NCI-H2029 treated with DMSO at 0.1 percent for 48 hours (cell line): ENCODE results near the gene KLF13.

ENCODE experiments used
- DNase-seq: peaks from one replicate; lab custom pipeline; 2025; lab: John Stamatoyannopoulos, UW

The KLF13 gene

DNA sequence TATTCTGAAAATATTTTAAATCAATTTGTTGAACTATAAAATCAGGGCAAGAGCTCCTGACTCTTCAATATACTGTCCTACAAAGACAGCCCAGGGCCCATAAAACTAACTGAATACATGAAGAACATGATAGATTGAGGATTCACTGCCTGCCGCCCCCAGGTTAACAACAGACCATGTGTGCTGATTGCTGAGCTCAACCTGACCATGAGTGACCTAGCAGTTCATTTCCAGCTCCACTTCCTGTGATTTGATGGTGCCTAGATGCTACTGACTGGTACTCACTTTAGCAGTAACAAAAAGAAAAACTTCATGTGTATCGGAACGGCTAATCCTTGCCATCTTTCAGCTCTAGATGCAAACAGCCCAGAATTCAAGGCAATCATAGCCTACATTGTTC is 9.6 kb upstream of the KLF13 start:
- DNase-seq: no peak

DNA sequence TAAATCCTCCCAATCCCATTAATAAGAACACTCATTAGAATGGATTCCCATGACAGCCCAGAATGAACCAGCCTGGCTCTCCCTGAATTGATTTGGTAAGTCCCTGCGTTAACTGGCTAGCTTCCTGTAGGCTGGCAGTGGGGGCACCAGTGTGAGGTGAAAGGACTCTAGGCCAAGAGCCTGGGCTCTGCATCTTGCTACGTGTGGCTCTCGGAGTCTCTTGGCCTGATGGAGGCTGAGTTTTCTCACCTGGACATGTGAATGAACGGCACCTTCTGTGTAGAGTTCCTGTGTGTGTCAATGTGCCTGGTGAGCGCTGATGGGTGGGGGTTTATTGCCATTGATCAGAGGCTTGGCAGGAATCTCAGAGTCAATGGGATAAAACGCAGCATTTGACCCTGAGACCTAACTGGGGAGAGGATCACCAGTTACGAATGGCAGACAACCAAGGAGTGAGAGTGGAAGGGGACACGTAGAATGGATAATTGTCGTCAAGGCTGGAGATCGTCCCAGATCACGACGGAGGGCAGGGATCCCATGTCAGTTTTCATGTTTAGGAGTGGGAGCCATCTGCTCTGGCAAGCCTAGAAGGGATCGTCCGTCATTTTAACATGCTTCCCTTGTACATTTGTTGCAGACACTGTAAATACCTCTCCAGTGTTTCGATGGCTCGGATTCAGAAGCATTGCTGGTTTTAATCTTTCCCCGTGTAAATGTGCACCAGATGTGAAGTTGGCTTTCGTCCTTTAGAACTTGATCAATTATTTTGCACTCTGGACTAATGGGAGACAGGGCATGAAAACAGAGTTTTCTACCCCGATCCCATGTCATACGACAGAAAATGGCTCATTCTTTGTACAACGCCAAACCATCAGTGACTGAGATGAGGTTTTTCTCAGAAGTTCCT is 9.0 kb upstream of the KLF13 start:
- no peak for DNase-seq

DNA sequence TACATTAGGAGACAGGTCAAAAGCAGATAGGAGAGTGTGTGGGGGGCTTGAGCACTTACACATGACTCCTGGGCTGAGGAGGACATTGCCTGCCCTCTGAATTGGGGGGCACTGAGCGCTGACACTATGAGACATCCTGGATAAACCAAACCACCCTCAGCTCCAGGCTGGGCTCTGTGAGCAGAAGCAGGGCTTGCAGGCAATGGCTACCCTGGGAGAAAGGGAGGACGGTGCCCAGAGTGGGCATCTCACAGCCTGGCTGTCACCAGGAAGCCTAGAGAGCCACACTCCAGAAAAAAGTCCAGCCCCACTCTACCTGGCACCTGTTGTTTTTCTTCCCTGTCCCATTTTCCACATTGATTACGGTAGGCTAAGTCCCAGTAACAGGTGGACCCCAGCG is 8.2 kb upstream of the KLF13 start:
- no peak for DNase-seq

DNA sequence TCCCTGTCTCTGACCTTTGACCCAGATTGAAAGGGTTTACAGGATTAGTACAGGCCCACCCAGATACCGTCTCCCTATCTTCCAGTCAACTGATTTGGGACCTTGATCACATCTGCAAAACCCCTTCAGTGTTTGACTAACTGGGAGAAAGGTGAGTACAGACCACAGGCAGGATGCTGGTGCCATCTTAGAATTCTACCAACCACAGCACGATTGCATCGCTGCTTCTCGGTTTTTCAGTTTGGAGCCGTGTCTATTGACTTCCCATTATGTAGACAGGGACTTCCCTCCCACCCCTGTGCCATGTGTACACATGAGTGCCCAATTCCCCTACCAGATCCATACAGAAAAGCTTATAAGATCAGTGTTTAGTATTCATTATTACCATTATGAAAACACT is 6.6 kb upstream of the KLF13 start:
- DNase-seq: no peak

DNA sequence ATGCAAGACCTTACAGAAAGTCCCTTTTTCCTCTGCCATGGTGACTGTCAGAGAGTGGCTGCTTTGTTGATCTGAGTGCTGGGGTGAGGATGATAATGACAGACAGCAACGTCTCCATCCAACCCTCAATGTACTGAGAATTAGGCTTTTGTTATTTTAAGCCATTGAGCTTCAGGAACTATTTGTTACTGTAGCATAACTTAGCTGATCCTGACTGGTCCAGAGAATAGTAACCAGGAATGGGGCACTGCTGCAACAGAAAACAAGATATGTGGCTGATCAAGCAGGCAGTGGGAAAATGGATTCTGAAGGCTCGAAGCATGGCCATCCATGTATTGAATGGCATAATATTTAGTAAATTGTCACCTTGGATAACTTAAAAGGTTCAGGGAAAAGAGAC is 5.2 kb upstream of the KLF13 start:
- DNase-seq: no peak

DNA sequence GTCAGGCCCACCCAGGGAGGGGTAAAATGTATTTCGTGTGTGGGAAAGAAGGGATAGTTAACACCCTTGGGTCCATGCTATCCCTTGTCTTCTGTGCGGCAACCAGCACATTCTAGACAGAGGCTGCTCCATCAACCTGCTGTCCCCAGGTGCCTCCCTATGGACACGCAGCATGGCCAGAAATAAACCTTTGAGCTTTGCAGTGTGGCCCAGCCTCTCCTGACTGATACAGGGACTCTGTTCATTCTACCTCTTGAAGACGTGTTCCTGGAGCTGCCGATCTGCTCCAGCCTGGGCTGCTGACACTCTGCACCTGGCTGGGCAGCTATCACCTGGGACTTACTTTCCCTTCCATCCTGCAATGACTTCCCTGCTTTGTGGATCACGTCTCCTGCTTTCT is 4.1 kb upstream of the KLF13 start:
- no peak for DNase-seq

DNA sequence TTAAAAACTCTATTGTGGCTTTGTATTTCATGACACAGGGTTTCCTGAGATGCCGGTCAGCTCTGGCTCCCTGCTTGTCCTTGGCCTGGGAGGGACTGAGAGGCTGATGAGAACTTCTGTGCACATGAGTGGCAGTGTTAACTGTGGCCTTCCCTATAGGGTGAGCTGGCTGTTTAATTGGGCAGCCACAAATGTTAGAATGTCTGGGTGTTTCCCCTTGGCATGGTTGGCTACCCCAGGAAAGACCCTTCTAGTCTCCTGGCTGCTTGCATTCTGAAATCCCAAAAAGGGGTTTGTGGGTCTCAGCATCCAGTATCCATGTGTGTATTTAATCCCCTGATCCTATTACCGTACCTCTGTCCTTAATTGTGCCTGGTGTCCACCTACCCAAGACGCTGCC is 3.0 kb upstream of the KLF13 start:
- DNase-seq: no peak

DNA sequence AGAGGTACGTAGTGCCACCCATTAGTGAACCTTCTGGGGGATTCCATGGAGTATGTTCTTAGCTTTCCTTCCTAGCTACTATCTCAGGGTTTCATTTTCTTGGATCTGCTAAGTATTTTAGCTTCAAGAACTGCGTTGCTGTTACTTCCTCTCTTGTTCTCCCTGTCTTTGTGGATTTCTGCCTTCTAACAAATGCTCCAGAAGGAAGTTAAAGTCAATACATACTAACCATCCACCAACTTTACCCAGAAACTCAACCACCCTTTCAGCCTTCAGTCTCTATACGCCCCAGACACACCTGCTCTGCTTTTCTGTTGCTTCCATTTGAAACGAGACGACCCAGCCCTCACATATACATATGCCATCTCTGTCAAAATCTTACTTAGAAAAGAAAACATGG is 2.4 kb upstream of the KLF13 start:
- DNase-seq: no peak

DNA sequence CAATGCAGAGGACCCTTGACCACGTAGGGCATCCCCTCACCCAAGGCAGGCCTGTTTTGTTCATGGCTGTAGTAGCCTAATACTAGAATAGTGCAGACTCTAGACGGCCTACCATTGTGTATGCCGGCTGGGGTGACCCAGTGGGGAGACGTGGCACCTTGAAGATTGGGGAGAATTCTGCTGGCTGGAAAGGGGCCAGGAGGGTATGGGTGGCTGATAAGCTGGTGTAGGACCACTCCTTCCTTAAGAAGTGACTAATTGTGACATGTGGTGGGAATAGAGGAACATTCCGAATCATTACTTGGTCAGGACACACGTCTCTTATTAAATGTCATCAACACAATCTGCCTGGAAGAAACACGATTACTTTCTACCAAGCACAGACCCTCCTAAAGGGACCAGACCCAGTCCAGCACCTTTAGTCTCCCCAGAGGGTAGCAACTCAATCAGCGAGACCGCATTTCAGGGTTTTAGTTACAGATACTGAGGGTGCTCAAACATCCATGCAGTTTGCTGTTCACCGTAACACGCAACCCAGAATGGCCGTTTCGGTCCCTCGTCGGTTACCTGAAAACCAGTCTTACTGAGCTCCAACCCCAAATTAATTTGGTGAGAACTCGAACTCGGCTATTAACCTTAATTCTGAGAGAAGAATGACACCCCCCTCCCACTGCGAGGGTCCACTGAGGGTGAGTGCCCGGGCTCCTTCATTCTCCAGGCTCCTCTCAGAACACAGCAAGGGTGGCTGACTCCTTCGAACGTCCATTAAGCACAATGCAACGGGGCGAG is 1.6 kb upstream of the KLF13 start:
- DNase-seq: no peak

DNA sequence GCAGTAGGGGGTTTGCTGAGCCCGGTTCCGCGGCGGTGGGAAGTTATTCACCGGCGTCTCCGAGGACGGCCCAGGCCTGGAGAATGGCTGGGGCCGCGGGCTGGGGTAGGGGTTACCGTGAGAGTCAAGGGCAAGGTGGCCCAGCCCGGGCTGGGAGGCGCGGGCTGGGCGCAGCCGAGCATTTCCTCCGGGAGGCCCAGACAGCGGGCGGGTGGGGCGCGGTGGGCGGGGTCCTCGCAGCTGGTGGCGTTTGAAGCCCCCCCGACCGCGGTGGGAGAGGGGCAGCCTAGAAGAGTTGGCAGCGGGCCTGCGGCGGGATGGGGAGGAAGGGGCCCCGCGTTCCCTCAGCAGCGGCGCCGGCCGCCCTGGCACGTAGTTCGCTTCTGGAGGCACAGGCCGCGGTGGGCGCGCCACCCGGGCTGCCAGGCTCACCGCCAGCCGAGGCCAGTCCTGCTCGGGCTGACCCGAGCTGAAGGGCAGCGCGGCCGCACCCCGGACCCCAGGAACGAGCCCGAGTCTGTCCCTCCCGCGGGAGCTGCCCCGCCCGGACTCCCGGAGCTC is 960 bp upstream of the KLF13 start:
- no peak for DNase-seq

DNA sequence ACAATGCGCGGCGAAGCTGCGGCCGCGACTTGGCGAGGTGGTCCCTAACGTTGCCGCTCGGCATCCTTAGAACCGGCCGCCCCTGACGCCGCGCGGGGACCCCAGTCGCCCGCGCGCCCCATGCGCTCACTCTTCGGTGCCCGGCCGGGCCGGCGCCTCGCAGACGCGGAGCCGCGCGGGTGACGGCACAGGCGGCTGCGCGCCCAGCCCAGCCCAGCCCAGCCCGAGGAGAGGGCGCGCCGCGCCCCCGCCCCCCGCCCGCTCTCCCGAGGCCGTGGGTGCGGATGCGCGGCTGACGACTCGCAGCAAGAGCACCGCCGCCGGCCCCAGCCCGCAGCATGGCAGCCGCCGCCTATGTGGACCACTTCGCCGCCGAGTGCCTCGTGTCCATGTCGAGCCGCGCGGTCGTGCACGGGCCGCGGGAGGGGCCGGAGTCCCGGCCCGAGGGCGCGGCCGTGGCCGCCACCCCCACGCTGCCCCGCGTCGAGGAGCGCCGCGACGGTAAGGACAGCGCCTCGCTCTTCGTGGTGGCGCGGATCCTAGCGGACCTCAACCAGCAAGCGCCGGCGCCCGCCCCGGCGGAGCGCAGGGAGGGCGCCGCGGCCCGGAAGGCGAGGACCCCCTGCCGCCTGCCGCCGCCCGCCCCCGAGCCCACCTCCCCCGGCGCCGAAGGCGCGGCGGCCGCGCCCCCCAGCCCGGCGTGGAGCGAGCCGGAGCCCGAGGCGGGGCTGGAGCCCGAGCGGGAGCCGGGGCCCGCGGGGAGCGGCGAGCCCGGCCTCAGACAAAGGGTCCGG is 437 bp downstream of the KLF13 start:
- DNase-seq: no peak

DNA sequence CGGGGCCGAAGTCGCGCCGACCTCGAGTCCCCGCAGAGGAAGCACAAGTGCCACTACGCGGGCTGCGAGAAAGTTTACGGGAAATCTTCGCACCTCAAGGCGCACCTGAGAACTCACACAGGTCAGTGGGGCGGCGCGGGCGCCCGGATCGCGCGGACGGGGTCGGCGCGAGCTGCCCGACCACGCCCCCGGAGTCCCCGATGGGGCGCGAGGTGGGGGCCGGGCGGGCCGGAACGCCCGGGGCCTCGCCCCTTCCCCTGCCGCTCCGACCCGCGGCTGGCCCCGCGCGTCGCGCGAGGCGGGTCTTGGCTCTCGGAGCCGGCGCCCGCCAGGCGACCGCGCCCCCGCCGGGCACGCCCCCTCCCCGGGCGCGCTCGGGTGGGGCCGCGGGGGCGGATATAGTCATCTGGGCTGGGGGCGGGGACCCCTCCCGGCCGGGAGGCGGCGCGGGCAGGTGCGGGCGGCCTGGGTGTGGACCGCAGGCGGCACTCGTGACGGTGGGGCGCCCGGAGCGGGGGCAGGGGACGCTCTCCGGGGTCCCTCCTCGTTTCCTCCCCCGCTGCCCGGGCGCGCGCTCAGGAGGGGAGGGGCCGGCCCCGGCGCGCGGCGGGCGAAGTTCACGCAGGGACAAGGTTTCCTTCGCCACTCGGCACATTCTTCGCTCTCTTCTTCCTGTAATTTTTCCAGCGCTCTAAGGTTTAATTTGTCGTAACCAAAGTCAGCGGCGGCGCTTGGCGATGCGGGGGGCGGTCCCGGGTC is 1.2 kb downstream of the KLF13 start:
- DNase-seq: no peak

DNA sequence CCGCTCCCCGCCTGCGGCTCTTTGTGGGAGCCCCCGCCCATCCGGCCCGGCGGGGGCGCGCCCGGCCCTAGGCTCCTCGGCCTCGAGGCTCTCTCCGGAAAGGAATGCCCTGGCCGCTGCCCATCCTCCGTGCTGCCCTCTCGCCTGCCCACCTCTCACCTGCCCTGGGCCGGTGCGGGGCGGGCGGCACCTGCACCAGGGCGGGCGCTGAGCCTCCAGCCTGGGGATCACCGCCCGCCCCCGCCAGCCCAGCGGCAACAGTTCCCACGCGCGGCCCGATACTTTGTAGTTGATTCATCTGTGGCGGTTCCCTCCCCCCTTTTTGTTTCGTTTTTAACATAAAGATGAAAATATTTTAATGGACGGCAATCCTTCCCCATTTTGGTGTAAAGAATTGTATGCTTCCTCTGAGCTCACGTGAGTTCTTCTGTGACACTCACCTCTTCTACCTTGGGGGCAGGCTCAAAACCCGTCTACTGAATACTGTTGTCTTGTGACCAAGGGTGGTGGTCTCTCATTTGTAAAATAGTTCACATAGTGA is 1.9 kb downstream of the KLF13 start:
- DNase-seq: no peak

DNA sequence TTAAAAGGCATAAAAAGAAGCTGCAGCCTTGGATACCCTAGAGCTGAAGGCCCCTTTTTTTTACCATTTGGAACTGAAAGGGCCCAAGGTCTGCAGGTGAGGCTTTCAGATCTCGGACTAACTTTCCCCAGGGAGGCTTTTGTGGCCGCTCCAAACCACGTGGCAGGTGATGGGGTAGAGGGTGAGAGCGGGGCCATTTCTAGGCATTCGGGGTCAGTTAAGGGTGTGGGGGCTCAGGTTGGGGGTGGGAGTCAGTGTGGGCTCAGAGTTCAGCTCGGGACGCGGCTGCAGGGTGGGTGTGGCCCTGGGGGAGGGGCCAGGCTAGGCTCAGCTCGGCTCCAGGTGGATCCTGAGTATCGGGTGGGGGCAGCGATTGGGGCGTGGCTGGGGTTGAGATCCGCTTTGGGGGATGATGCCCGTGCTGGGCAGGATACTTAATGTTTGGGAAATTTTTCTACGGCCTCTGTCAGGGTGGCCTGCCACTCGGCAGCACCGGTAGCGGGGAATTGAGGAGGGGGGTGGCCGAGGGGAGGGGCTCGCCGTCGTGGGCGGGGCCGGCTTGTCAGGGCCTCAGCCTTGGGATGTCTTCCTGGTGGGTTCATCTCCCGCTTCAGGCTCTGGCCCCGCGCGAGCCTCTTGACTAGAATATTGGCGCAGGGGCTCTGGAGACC is 2.5 kb downstream of the KLF13 start:
- no peak for DNase-seq

DNA sequence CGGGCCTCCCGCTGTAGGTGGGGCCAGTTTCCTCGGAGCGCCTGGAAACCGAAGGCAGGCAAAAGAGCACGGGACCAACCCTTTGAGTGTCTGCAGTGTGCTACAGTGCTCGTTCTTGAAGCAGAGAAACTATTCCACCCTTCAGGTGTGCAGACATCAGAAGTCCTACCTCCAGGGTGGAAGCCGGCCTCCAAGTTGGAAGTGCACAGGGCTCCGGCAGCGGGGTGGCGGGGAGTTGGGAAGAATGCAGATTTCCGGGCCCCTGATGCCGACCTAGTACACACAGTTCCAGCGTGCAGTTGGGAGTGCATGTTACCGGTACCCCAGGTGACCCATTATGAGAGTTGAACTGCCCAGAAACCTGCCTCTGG is 3.0 kb downstream of the KLF13 start:
- DNase-seq: no peak

DNA sequence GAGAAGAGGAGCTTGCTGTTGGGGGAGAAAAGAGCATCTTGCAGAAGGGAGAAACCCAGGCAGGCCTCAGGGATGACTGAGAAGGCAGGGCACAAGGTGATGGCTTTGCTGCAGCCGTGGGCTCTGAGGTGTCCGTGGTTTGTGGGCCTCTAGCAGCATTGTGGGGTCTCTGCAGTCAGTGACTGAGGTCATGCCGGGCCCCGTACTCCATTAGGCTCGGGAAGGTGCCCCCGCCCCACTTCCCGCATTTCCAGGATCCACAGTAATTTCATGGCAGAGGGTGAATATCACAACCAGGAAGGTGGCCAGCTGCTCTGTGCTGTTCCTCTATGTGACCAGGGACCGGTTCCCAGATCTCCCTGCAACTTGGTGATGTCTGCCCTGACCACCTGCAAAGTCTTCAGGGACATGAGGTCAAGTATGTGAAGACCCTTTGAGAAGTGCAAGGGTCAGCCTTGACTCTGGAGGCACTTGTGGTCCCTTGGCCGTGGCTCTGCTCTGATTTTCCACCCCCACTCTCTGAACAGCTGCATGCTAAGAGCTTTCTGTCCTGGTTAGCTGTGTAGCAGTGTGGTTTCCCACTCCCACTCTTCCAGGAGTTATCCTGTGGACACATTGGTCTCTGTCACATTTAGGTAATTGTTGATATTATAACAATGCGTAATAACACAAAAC is 3.6 kb downstream of the KLF13 start:
- no peak for DNase-seq

DNA sequence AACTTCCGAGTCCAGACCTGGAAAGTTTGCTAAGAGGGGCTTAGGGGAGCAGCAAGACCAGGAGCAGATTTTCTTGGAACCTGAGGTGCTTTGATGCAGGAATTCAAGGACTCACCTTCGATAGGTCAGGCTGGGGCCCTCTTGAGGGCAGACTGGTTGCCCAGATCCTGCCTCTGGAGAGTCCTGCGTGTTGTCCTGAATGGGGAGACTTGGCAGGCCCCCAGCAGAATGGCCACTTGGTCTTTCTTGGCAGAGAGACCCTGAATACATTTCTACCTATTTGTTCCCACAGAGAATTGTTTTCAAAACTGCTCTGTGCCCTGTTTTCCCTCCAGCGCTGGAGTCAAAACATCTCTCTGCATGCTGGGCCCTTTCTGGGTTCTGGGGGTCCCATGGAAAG is 4.2 kb downstream of the KLF13 start:
- no peak for DNase-seq

DNA sequence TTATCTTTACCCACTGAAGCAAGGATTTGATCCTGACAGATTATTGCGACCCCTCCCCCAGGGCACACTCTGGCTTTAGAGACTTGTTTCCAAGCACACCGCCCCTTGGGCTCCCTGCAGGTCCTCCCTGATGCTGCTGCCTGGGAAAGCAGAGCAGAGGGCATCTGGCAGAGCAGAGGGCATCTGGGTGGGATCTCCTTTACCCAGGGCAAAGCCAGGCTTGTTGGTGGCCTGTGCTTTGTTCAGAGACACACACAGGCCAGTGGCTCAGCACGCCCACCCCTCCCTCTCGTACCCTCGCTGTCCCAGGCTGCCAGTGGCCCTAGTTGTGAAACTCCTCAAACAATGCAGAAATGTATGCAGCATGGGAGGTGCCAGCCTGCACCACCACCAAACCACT is 4.8 kb downstream of the KLF13 start:
- no peak for DNase-seq

DNA sequence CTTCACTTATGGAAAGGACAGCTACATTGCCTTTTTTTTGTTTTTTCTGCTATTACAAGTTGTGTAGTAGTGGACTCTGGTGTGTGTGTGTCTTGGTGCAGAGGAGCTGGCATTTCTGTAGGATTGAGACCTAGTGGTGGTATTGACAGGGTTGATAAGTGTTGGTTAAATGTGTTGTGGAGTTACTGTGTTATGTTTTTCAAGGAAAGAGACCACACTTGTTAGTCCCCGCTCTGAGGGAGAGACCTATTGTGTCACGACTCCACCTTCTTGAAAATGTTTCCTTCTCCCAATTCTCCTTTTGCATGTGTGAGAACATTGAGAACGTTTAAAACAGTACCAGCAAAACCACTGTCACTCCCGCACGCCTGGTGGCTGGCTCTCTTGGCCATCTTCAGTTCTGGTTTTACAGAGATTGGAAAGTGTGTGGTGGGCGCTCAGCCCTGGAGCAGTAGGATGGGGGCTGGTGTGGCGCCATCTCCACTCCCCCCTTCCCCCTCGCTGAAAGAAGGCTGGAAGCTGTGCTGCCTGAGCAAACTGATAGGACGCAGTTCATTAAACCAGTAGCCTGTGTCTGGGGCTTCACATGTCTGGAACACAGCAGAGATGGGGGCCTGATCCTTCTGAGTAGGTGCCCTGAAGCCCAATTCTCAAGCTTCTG is 5.5 kb downstream of the KLF13 start:
- DNase-seq: no peak

DNA sequence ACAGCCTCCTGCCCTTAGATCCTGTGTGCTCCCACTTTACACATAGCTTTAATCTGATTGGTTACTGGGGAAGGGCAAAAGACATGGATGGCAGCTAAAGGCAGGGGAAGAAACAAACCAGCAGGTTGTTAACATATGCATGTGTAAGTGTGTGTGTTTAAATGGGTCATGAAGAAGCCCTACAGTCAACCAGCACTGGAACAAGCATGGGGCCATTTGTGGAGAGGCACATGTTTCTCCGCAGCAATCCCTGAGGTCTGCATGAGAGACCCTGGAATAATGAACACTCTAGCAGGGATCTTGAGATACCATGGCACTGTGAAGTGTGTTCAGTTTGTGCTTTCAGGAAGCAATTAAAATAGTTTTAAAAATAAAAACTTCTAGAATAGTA is 6.0 kb downstream of the KLF13 start:
- DNase-seq: no peak
